Endothelial cell of umbilical vein (primary cell): ENCODE measurements around the gene TMEM269.

Experiments used
- JUN ChIP-seq: IDR thresholded peaks from 2 replicates; pipeline ENCODE4 v1.6.1; 2011; ENCODE audit warnings: borderline replicate concordance, low read depth; ENCODE audit not compliant: insufficient read length, insufficient read depth
- POLR2A ChIP-seq: IDR thresholded peaks from 2 replicates; pipeline ENCODE4 v1.6.1; 2012; ENCODE audit warnings: low read depth, mild to moderate bottlenecking, control low read depth, low read length

- TF ChIP-seq JUN (no peak), POLR2A (no peak)
These were observed 22.5 kb upstream of the TMEM269 start for GRCh38 chr1:42762269-42762668.
